WERI-Rb-1 (cell line): ENCODE measurements around the gene TAS2R9.
"Not testable (repeated sequence)": the region's sequence is repeated elsewhere in the genome, so short reads cannot be mapped to it uniquely, and the experiment has no call there.

Experiments
- DNase-seq: peaks from one replicate; pipeline ENCODE4 v3.0.0-alpha.2; 2020
- H3K27ac ChIP-seq: fragments of 250-450 bp; sonication (Bioruptor Pico); 2 replicates; pipeline ENCODE4 v1.5.1; 2020; ENCODE audit warnings: mild to moderate bottlenecking, moderate library complexity
- H3K27me3 ChIP-seq: fragments of 250-450 bp; sonication (Bioruptor Pico); 2 replicates; pipeline ENCODE4 v1.5.1; 2021; ENCODE audit warnings: mild to moderate bottlenecking, low read depth, moderate library complexity; ENCODE audit not compliant: insufficient read depth, severe bottlenecking
- H3K36me3 ChIP-seq: fragments of 250-450 bp; sonication (Bioruptor Pico); 2 replicates; pipeline ENCODE4 v1.5.1; 2020; ENCODE audit warnings: mild to moderate bottlenecking, moderate library complexity
- H3K4me3 ChIP-seq: 2 replicates; pipeline ENCODE4 v1.5.1; 2011; ENCODE audit warnings: low read depth, mild to moderate bottlenecking, control low read depth, low read length
- H3K9me3 ChIP-seq: fragments of 250-450 bp; sonication (Bioruptor Pico); 2 replicates; pipeline ENCODE4 v1.5.1; 2021; ENCODE audit warnings: mild to moderate bottlenecking, moderate library complexity; ENCODE audit not compliant: severe bottlenecking
- CTCF ChIP-seq: IDR thresholded peaks from 2 replicates; pipeline ENCODE4 v1.5.1; 2011; ENCODE audit warnings: low read depth, mild to moderate bottlenecking, control low read depth, inconsistent platforms, low read length

The TAS2R9 gene

GRCh38 chr12:10811883-10812536, 2.0 kb upstream of the TAS2R9 start:
- DNase-seq: no peak
- Histone ChIP-seq H3K27me3 (no peaks in the 10 kb centered on the region), H3K4me3 (no peak overlapping the region), H3K27ac (no peak overlapping the region), H3K9me3 (no peaks in the 10 kb centered on the region), H3K36me3 (no peaks in the 10 kb centered on the region)
- no peak for TF ChIP-seq CTCF

- H3K9me3 ChIP-seq: no peaks in the 10 kb centered on the region
- no peak within 1 kb of the TSS for H3K4me3 ChIP-seq
- H3K27me3 ChIP-seq: no peaks in the 10 kb centered on the region
- no peak for DNase-seq
- TF ChIP-seq CTCF: no peak
- no peaks in the 10 kb centered on the region for H3K36me3 ChIP-seq
- no peak within 1 kb of the TSS for H3K27ac ChIP-seq
Observed at GRCh38 chr12:10807186-10807585, 2.8 kb downstream of the TAS2R9 start, which contains the start of gene TAS2R8. TAS2R8 (minus strand) TSS chr12:10807286; CDS start chr12:10806980, 306 bp downstream.

- Histone ChIP-seq H3K4me3 (no peak within 1 kb of the TSS), H3K27me3 (no peaks in the 10 kb centered on the region), H3K27ac (no peak within 1 kb of the TSS), H3K36me3 (no peaks in the 10 kb centered on the region), H3K9me3 (no peaks in the 10 kb centered on the region)
- no peak for DNase-seq
- TF ChIP-seq CTCF: no peak
Observed at GRCh38 chr12:10802587-10802986, 7.4 kb downstream of the TAS2R9 start, which contains the start of gene TAS2R7. TAS2R7 (minus strand) TSS chr12:10802627; CDS start chr12:10802570, 57 bp downstream.

GRCh38 chr12:10801741-10802140, 8.2 kb downstream of the TAS2R9 start:
- no peak for TF ChIP-seq CTCF
- Histone ChIP-seq H3K9me3 (no peaks in the 10 kb centered on the region), H3K4me3 (no peak overlapping the region), H3K27me3 (no peaks in the 10 kb centered on the region), H3K36me3 (no peaks in the 10 kb centered on the region), H3K27ac (no peak overlapping the region)
- no peak for DNase-seq

GRCh38 chr12:10794222-10794621, 15.7 kb downstream of the TAS2R9 start:
- Histone ChIP-seq H3K27ac (no peak overlapping the region), H3K9me3 (no peaks in the 10 kb centered on the region), H3K27me3 (no peaks in the 10 kb centered on the region), H3K4me3 (no peak overlapping the region), H3K36me3 (no peaks in the 10 kb centered on the region)
- TF ChIP-seq CTCF: no peak
- DNase-seq: no peak

GRCh38 chr12:10791769-10792168, 18.2 kb downstream of the TAS2R9 start:
- not testable (repeated sequence) for H3K27ac ChIP-seq, H3K27me3 ChIP-seq, H3K36me3 ChIP-seq, H3K4me3 ChIP-seq, DNase-seq, H3K9me3 ChIP-seq
